ENCODE measurements around the gene GFER.

The GFER gene

DNA sequence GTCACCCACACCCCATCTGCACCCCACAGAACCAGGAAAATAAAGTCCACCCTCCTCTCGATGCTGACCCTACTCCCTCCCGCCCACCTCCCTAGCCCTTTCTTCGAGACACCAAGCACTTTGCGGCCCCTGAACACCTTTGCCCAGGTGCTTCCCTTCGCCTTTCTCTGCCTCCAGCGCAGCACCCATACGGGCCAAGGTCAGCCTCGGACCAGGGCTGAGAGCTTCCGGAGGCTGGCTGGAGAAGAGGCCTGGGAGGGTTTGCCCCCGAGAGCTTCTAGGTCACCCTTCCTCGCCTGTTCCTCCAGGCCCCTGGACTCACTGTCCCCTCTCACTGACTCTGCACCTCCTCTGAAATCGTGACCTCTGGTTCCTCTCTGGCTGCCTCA is 40.0 kb downstream of the GFER start (continued):
- TF ChIP-seq, protein P1, sequence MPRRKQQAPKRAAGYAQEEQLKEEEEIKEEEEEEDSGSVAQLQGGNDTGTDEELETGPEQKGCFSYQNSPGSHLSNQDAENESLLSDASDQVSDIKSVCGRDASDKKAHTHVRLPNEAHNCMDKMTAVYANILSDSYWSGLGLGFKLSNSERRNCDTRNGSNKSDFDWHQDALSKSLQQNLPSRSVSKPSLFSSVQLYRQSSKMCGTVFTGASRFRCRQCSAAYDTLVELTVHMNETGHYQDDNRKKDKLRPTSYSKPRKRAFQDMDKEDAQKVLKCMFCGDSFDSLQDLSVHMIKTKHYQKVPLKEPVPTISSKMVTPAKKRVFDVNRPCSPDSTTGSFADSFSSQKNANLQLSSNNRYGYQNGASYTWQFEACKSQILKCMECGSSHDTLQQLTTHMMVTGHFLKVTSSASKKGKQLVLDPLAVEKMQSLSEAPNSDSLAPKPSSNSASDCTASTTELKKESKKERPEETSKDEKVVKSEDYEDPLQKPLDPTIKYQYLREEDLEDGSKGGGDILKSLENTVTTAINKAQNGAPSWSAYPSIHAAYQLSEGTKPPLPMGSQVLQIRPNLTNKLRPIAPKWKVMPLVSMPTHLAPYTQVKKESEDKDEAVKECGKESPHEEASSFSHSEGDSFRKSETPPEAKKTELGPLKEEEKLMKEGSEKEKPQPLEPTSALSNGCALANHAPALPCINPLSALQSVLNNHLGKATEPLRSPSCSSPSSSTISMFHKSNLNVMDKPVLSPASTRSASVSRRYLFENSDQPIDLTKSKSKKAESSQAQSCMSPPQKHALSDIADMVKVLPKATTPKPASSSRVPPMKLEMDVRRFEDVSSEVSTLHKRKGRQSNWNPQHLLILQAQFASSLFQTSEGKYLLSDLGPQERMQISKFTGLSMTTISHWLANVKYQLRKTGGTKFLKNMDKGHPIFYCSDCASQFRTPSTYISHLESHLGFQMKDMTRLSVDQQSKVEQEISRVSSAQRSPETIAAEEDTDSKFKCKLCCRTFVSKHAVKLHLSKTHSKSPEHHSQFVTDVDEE (CRISPR knock-in tag; IDR thresholded peaks at IDR 0.05): no peak
- TF ChIP-seq GLIS3 (CRISPR knock-in tag; IDR thresholded peaks at IDR 0.05) (no peak), ZNF70 (CRISPR knock-in tag; IDR thresholded peaks at IDR 0.05) (no peak), ARNTL (CRISPR knock-in tag; IDR thresholded peaks at IDR 0.05; ENCODE audit: borderline replicate concordance, low read depth) (no peak), CSDC2 (CRISPR knock-in tag; IDR thresholded peaks at IDR 0.05) (no peak)

- ATAC-seq: no peak
- TF ChIP-seq, protein P1 (CRISPR knock-in tag; IDR thresholded peaks at IDR 0.05): no peak
- TF ChIP-seq ARNTL (CRISPR knock-in tag; IDR thresholded peaks at IDR 0.05; ENCODE audit: borderline replicate concordance, low read depth) (no peak), RARB (CRISPR knock-in tag; IDR thresholded peaks at IDR 0.05) (no peak), OSR1 (CRISPR knock-in tag; IDR thresholded peaks at IDR 0.05) (no peak), ZFP3 (CRISPR knock-in tag; IDR thresholded peaks at IDR 0.05) (no peak), PATZ1 (CRISPR knock-in tag; IDR thresholded peaks at IDR 0.05; ENCODE audit: borderline replicate concordance) (no peak), TCF4 (CRISPR knock-in tag; IDR thresholded peaks at IDR 0.05; ENCODE audit: borderline replicate concordance) (no peak), PPARA (CRISPR knock-in tag; IDR thresholded peaks at IDR 0.05; ENCODE audit: borderline replicate concordance) (no peak)
Observed at GRCh38 chr16:2025251-2025650, 41.3 kb downstream of the GFER start.

- TF ChIP-seq ZNF8 (CRISPR knock-in tag; IDR thresholded peaks at IDR 0.05) (no peak), CREB5 (CRISPR knock-in tag; IDR thresholded peaks at IDR 0.05; ENCODE audit: low read depth) (no peak)
- no peak for ATAC-seq
Observed at GRCh38 chr16:2025878-2026460, 42.0 kb downstream of the GFER start.

DNA sequence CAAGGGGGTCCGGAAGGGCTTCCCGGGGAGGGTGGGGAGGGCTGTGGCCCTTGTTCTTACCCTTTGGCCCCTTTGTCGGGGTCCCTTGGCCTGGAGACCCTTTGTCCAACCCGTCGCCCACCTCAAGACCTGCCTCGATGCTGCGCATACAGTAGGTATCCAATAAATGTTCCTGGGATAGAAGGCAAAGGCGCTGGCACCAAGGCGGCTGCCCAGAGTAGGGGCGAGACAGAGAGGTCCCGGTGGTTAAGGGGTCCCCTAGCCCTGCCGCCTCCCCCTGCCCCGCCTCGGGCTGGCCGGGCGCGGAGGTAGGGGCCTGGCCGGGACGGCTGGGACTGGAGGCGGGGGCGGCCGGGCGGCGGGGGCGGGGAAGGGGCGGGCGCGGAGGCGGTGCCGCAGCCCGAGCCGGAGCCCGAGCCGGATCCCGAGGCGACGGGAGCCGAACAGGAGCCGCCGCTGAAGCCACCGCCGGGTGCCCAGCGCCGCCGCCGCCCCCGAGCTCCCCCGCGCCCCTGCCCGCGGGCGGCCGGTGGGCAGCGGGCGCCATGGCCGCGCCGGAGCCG is 42.5 kb downstream of the GFER start, which contains the start of gene NHERF2:
Gene NHERF2, plus strand, starts transcription at position 442 of the 563 bp plus-strand sequence. Its CDS starts 104 bp downstream, at position 546.
- peak; percentile 4; the same call in 1 of the 3 replicates for ATAC-seq
- TF ChIP-seq, protein P1 (CRISPR knock-in tag; IDR thresholded peaks at IDR 0.05): no peak
- TF ChIP-seq POU6F1 (CRISPR knock-in tag; IDR thresholded peaks at IDR 0.05; ENCODE audit: borderline replicate concordance, low read depth) (no peak), ZNF565 (CRISPR knock-in tag; conservative IDR thresholded peaks at IDR 0.05; ENCODE audit: low read depth) (no peak), BACH2 (CRISPR knock-in tag; IDR thresholded peaks at IDR 0.05; ENCODE audit: borderline replicate concordance) (no peak), ZNF8 (CRISPR knock-in tag; IDR thresholded peaks at IDR 0.05) (no peak), CSRNP3 (CRISPR knock-in tag; IDR thresholded peaks at IDR 0.05) (no peak), SNAI2 (CRISPR knock-in tag; IDR thresholded peaks at IDR 0.05) (no peak), ZFP3 (CRISPR knock-in tag; IDR thresholded peaks at IDR 0.05) (no peak)

Measured in SK-N-SH treated with all-trans-retinoic acid at 6 μM for 48 hours (cell line).